CD4-positive, CD25-positive, alpha-beta regulatory T cell (primary cell): ENCODE data around the gene KDM6A. TPM values are rescaled to one million over a fixed set of nuclear protein-coding genes. Genes with fewer than 3 reads are reported as not detected.
A peak's percentile ranks its signal among the peaks of the same experiment; 100 is the strongest.
"Not testable (repeated sequence)": the region's sequence is repeated elsewhere in the genome, so short reads cannot be mapped to it uniquely, and the experiment has no call there.

Source experiments
- ATAC-seq, 2 donors: fragments of 150-1000 bp; cut with Tn5 transposase; one replicate each; pipeline ENCODE4 v1.10.0; 2021; ENCODE audit warnings: low read depth in 2 of 2, moderate number of reproducible peaks in 2 of 2, moderate library complexity in 1 of 2
- DNase-seq, 3 donors: peaks; one replicate each; pipeline versions ENCODE4 v3.0.0 to v3.0.0-alpha.2; 2012 to 2022; ENCODE audit warnings: mixed read lengths in 1 of 3
- H3K27ac ChIP-seq: one replicate; pipeline ENCODE4 v1.7.0; 2013; ENCODE audit warnings: mild to moderate bottlenecking, low read length; ENCODE audit not compliant: insufficient read depth, poor library complexity, severe bottlenecking
- H3K27me3 ChIP-seq: one replicate; pipeline ENCODE4 v1.7.0; 2013; ENCODE audit warnings: low read length; ENCODE audit not compliant: control insufficient read depth, insufficient read depth
- H3K36me3 ChIP-seq: one replicate; pipeline ENCODE4 v1.7.0; 2013; ENCODE audit warnings: mild to moderate bottlenecking, low read length, moderate library complexity; ENCODE audit not compliant: control insufficient read depth, insufficient read depth
- H3K4me1 ChIP-seq: 2 replicates; pipeline ENCODE4 v1.7.0; 2013; ENCODE audit warnings: mild to moderate bottlenecking, low read length; ENCODE audit not compliant: insufficient read depth, control insufficient read depth, poor library complexity, severe bottlenecking
- H3K4me3 ChIP-seq: one replicate; pipeline ENCODE4 v1.7.0; 2013; ENCODE audit warnings: low read depth, mild to moderate bottlenecking, low read length, moderate library complexity
- H3K9me3 ChIP-seq, 2 experiments: 1 replicate in 1 of 2; 2 replicates in 1 of 2; pipeline ENCODE4 v1.7.0; 2013; ENCODE audit warnings: low read length in 2 of 2, mild to moderate bottlenecking in 1 of 2, moderate library complexity in 1 of 2; ENCODE audit not compliant: control insufficient read depth in 2 of 2
- H3K27ac Mint-ChIP-seq, 3 donors: one replicate each; pipeline ENCODE4 v1.8.0; 2020 to 2022; ENCODE audit warnings: mild to moderate bottlenecking in 3 of 3, mixed read lengths in 3 of 3, moderate library complexity in 2 of 3
- H3K27me3 Mint-ChIP-seq: one replicate; pipeline ENCODE4 v1.8.0; 2022; ENCODE audit warnings: mild to moderate bottlenecking, mixed read lengths
- H3K36me3 Mint-ChIP-seq: one replicate; pipeline ENCODE4 v1.8.0; 2020; ENCODE audit warnings: mixed read lengths
- H3K4me1 Mint-ChIP-seq, 4 donors: one replicate each; pipeline ENCODE4 v1.8.0; 2020 to 2022; ENCODE audit warnings: mixed read lengths in 4 of 4, mild to moderate bottlenecking in 1 of 4
- H3K4me3 Mint-ChIP-seq, 4 donors: one replicate each; pipeline ENCODE4 v1.8.0; 2020 to 2022; ENCODE audit warnings: mild to moderate bottlenecking in 4 of 4, mixed read lengths in 4 of 4, moderate library complexity in 3 of 4
- H3K9me3 Mint-ChIP-seq, 7 donors: one replicate each; pipeline ENCODE4 v1.8.0; 2020 to 2022; ENCODE audit warnings: mixed read lengths in 7 of 7, mild to moderate bottlenecking in 3 of 7, moderate library complexity in 2 of 7
- polyA plus RNA-seq, 4 donors: library from polyadenylated mRNA; unstranded; fragments of 300-500 nt; fragmentation: Illumina TruSeq; gene quantifications; one replicate each; pipeline ENCODE4 v1.2.3, GENCODE V29; 2021
- total RNA-seq: library from RNA; stranded (reverse); gene quantifications from one replicate; pipeline ENCODE4 v1.2.3, GENCODE V29; 2022

KDM6A gene
- total and polyA plus RNA-seq, 5 donors from 2014 or later: 9.2 to 116 (median 20.5) TPM

DNA sequence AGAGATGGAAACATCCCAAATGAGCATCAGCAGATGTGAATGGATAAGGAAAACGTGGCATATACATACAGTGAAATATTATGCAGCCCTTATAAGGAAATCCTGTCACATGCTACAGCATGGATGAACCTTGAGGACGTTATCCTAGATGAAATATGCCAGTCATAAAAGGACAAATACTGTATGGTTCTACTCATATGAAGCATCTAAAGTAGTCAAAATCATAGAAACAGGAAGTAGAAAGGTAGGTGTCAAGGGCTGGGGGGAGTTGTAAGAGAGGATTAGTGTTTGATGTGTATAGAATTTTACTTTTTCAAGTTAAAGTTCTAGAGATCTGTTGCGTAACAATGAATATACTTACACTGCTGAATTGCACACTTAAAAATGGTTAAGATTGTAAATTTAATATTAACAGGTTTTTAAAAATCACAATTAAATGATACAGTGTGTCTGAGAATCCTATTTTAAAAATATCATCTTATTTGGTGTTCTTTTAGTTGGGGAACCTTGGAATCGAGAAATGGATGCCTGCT, 58.5 kb downstream of the KDM6A start:
- H3K27ac ChIP-seq: no peak overlapping the region
- Mint-ChIP-seq H3K36me3 (peaks cover 15% of the 10 kb centered on the region), H3K27ac (peak overlapping the region in 1 of 3 donors; percentile 45), H3K27me3 (no peaks in the 10 kb centered on the region), H3K4me1 (peaks cover 35 to 88% (median 60%) of the 10 kb centered on the region in 4 donors), H3K4me3 (peak overlapping the region in 2 of 4 donors; percentile 9 to 35), H3K9me3 (peaks cover 0 to 2% (median 0%) of the 10 kb centered on the region in 7 donors)
- ATAC-seq: no peak
- H3K4me3 ChIP-seq: no peak overlapping the region
- no peaks in the 10 kb centered on the region for H3K27me3 ChIP-seq
- H3K36me3 ChIP-seq: no peaks in the 10 kb centered on the region
- DNase-seq: no peak
- no peaks in the 10 kb centered on the region for H3K9me3 ChIP-seq
- H3K4me1 ChIP-seq: peaks cover 8% of the 10 kb centered on the region

DNA sequence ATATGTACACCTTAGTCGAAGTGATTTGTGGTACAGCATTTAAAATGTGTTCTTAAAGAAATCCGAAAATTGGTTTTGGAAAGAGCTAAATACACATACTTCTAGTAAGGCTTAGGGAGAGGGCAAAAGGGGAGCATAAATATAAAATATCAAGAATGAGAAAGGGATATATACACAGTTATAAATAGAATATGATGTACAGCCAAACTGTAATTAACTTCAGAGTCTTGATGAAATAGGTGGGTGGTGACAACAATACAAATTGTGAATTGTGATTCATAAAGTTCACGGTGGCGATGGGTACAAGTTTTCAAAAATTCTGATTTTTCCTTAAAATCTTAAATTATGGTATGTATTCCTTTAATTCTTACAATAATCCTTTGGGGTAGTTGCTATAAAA, 62.2 kb downstream of the KDM6A start:
- Mint-ChIP-seq H3K27me3 (no peaks in the 10 kb centered on the region), H3K9me3 (no peaks in the 10 kb centered on the region), H3K4me1 (peaks cover 33 to 87% (median 62%) of the 10 kb centered on the region in 4 donors), H3K27ac (peak overlapping the region in 1 of 3 donors; percentile 68), H3K36me3 (peaks cover 15% of the 10 kb centered on the region), H3K4me3 (peak overlapping the region in 2 of 4 donors; percentile 44 to 52)
- no peak overlapping the region for H3K4me3 ChIP-seq
- H3K27me3 ChIP-seq: no peaks in the 10 kb centered on the region
- DNase-seq (no peak), ATAC-seq (no peak)
- H3K9me3 ChIP-seq: no peaks in the 10 kb centered on the region
- peaks cover 5% of the 10 kb centered on the region for H3K4me1 ChIP-seq
- no peak overlapping the region for H3K27ac ChIP-seq
- H3K36me3 ChIP-seq: no peaks in the 10 kb centered on the region

DNA sequence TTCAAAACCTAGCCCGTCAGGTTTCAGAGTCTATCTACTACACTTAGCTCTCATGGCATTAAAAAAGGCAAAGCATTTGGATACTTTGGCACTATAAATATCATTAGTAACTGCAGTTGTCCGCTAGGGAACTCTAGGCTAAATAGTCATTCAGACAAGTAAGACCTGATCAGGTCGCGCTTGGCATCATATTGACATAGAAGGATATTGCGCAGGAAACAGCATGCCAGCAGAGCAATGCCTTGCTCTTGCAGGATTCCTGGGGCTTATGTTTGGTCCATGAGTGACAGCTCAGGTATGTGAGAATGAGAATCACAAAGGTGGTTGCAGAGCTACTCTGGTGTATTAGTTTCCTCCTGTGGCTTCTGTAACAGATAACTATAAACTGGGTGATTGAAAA, 62.7 kb downstream of the KDM6A start:
- peaks cover 5% of the 10 kb centered on the region for H3K4me1 ChIP-seq
- H3K27ac Mint-ChIP-seq: no peak overlapping the region

DNA sequence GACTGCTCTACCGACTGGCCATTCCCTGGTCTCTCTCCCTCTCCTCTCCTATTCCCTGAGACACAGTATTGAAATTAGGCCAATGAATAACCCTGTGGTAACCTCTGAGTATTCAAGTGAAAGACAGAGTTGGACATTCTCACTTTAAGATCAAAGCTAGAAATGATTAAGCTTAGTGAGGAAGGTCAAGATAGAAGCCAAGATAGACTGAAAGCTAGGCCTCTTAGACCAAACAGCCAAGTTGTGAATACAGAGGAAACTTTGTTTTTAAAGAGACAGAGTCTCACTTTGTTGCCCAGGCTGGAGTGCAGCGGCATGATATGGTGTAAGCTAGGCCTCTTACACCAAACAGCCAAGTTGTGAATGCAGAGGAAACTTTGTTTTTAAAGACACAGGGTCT, 64.6 kb downstream of the KDM6A start:
- peaks cover 33 to 82% (median 56%) of the 10 kb centered on the region in 4 donors for H3K4me1 Mint-ChIP-seq
- DNase-seq (no peak), ATAC-seq (no peak)
- peak overlapping the region in 1 of 3 donors; percentile 60 for H3K27ac Mint-ChIP-seq
- Histone ChIP-seq H3K9me3 (no peaks in the 10 kb centered on the region), H3K27me3 (no peaks in the 10 kb centered on the region), H3K4me1 (peaks cover 5% of the 10 kb centered on the region), H3K4me3 (peak overlapping the region; percentile 35), H3K27ac (peak overlapping the region; percentile 14), H3K36me3 (no peaks in the 10 kb centered on the region)
- no peaks in the 10 kb centered on the region for H3K27me3 Mint-ChIP-seq
- H3K9me3 Mint-ChIP-seq: peaks cover 0 to 3% (median 0%) of the 10 kb centered on the region in 7 donors
- H3K36me3 Mint-ChIP-seq: peaks cover 16% of the 10 kb centered on the region
- H3K4me3 Mint-ChIP-seq: peak overlapping the region in 3 of 4 donors; percentile 57 to 89 (median 71)

More for the DNA sequence above, 62.7 kb downstream of the KDM6A start:
- Mint-ChIP-seq H3K4me1 (peaks cover 33 to 87% (median 62%) of the 10 kb centered on the region in 4 donors), H3K9me3 (no peaks in the 10 kb centered on the region), H3K27me3 (no peaks in the 10 kb centered on the region), H3K4me3 (peak overlapping the region in 1 of 4 donors; percentile 9), H3K36me3 (peaks cover 18% of the 10 kb centered on the region)
- H3K27ac ChIP-seq: peak overlapping the region; percentile 5
- ATAC-seq (no peak), DNase-seq (no peak)
- no peaks in the 10 kb centered on the region for H3K36me3 ChIP-seq
- H3K27me3 ChIP-seq: no peaks in the 10 kb centered on the region
- H3K4me3 ChIP-seq: no peak overlapping the region
- no peaks in the 10 kb centered on the region for H3K9me3 ChIP-seq

DNA sequence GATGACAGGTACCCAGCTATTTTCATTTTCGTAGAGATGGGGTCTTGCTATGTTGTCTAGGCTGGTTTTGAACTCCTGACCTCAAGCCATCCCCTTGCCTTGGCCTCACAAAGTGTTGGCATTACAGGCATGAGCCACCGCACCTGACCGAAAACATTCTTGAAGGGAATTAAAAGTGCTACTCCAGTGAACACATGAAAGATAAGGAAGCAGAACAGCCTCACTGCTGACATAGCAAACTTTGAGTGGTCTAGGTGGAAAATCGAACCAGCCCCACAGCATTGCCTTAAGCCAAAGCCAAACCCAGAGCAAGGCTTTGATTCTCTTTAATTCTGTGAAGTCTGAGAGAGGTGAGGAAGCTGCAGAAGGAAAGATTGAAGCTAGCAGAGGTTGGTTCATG, 65.1 kb downstream of the KDM6A start:
- Histone ChIP-seq H3K27me3 (no peaks in the 10 kb centered on the region), H3K4me1 (peaks cover 5% of the 10 kb centered on the region), H3K36me3 (no peaks in the 10 kb centered on the region), H3K4me3 (no peak overlapping the region), H3K27ac (no peak overlapping the region), H3K9me3 (no peaks in the 10 kb centered on the region)
- peaks cover 16% of the 10 kb centered on the region for H3K36me3 Mint-ChIP-seq
- peak overlapping the region; percentile 19 to 58 (median 50) for H3K4me3 Mint-ChIP-seq
- H3K27me3 Mint-ChIP-seq: no peaks in the 10 kb centered on the region
- DNase-seq: no peak
- ATAC-seq: no peak
- peaks cover 0 to 4% (median 0%) of the 10 kb centered on the region in 7 donors for H3K9me3 Mint-ChIP-seq
- peak overlapping the region in 1 of 3 donors; percentile 13 for H3K27ac Mint-ChIP-seq
- peaks cover 33 to 79% (median 57%) of the 10 kb centered on the region in 4 donors for H3K4me1 Mint-ChIP-seq

DNA sequence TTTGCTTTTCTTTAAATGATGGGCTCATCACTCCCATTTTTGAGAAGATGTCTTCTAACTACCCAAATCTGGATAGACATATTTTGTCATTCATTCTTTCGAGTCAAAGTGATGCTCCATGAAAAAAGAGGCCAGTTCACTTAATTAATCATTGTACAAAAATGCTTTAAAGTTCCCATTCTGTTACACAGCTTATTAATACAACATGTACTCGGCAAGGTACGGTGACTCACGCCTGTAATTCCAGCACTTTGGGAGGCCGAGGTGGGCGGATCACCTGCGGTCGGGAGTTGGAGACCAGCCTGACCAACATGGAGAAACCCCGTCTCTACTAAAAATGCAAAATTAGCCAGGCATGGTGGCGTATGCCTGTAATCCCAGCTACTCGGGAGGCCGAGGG, 67.6 kb downstream of the KDM6A start:
- not testable (repeated sequence) for H3K4me1 ChIP-seq, H3K36me3 ChIP-seq, H3K27ac ChIP-seq, H3K4me3 ChIP-seq, H3K27me3 Mint-ChIP-seq, DNase-seq, H3K27ac Mint-ChIP-seq, ATAC-seq, H3K27me3 ChIP-seq
- Mint-ChIP-seq H3K36me3 (peaks cover 29% of the 10 kb centered on the region), H3K4me3 (peak overlapping the region in 1 of 4 donors; percentile 22), H3K9me3 (peaks cover 0 to 12% (median 4%) of the 10 kb centered on the region in 7 donors), H3K4me1 (peaks cover 27 to 57% (median 42%) of the 10 kb centered on the region in 4 donors)
- H3K9me3 ChIP-seq: peaks cover 5 to 12% of the 10 kb centered on the region in 2 experiments

DNA sequence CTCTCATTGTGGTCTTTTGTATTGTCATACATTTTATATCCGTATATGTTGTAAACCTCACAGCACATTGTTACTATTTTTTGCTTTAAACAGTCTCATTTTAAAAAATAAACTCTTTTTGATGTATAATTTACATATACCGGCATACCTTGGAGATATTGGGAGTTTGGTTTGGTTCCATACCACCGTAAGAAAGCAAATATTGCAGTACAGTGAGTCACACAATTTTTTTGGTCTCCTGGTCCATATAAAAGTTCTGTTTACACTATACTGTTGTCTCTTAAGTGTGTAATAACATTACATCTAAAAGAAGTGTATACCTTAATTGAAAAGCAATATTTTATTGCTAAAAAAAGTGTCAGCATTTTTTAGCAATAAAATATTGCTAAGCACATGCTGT, 70.0 kb downstream of the KDM6A start:
- Mint-ChIP-seq H3K4me1 (peaks cover 16 to 52% (median 27%) of the 10 kb centered on the region in 4 donors), H3K9me3 (peaks cover 0 to 12% (median 4%) of the 10 kb centered on the region in 7 donors), H3K27me3 (no peaks in the 10 kb centered on the region), H3K36me3 (peaks cover 29% of the 10 kb centered on the region), H3K4me3 (no peak overlapping the region), H3K27ac (no peak overlapping the region)
- H3K27ac ChIP-seq: no peak overlapping the region
- H3K9me3 ChIP-seq: peaks cover 9 to 13% of the 10 kb centered on the region in 2 experiments
- ATAC-seq (no peak), DNase-seq (no peak)
- no peak overlapping the region for H3K4me3 ChIP-seq
- H3K27me3 ChIP-seq: no peaks in the 10 kb centered on the region
- peaks cover 3% of the 10 kb centered on the region for H3K4me1 ChIP-seq
- H3K36me3 ChIP-seq: no peaks in the 10 kb centered on the region

DNA sequence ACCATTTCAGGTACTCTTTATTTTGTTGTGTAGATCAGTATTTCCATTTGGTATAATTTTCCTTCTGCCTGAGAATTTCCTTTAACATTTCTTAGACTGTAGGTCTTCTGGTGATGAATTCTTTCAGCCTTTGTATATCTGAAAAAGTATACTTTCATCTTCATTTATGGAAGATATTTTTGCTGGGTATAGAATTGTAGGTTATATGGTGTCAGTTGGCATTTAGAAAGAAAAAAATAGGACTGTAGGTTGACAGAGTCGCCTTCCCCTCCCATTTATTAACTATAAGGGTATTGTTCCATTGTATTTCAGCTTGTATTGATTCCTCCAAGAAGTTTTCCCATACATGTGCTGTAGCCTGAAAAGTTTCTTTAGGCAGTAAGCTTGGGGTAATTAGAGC, 71.9 kb downstream of the KDM6A start:
- no peaks in the 10 kb centered on the region for H3K27me3 Mint-ChIP-seq
- H3K4me3 Mint-ChIP-seq: no peak overlapping the region
- no peak overlapping the region for H3K27ac Mint-ChIP-seq
- peaks cover 9 to 50% (median 19%) of the 10 kb centered on the region in 4 donors for H3K4me1 Mint-ChIP-seq
- H3K36me3 ChIP-seq: no peaks in the 10 kb centered on the region
- peaks cover 0 to 12% (median 4%) of the 10 kb centered on the region in 7 donors for H3K9me3 Mint-ChIP-seq
- no peak overlapping the region for H3K4me3 ChIP-seq
- no peak for ATAC-seq
- DNase-seq: no peak
- H3K27ac ChIP-seq: no peak overlapping the region
- H3K4me1 ChIP-seq: peaks cover 5% of the 10 kb centered on the region
- no peaks in the 10 kb centered on the region for H3K27me3 ChIP-seq
- peaks cover 19% of the 10 kb centered on the region for H3K36me3 Mint-ChIP-seq
- peaks cover 9 to 13% of the 10 kb centered on the region in 2 experiments for H3K9me3 ChIP-seq
